Measurements from ENCODE around the gene GIT2. TPM values are rescaled to one million over a fixed set of nuclear protein-coding genes. Genes with fewer than 3 reads are reported as not detected.

The GIT2 gene
- total and polyA plus RNA-seq, 10 of the 15 experiments (the other 5 are each of a cell fraction or from before 2014, with no cell fraction given): 9.1 to 49.9 (median 43.9) TPM

DNA sequence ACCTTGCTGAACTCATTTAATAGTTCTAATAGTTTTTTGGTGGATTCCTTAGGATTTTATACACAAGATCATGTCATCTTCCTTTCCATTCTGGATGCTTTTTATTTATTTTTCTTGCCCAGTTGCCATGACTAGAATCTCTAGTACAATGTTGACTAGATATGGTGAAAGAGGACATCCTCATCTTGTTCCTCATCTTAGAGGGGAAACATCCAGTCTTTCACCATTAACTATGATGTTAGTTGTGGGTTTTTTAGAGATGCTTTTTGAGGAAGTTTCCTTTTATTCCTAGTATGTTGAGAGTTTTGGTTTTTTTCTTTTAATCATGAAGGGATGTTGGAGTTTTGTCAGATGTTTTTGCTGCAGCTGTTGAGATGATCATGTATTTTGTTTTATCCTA is 11.7 kb upstream of the GIT2 start (continued):
- TF ChIP-seq, protein P1, sequence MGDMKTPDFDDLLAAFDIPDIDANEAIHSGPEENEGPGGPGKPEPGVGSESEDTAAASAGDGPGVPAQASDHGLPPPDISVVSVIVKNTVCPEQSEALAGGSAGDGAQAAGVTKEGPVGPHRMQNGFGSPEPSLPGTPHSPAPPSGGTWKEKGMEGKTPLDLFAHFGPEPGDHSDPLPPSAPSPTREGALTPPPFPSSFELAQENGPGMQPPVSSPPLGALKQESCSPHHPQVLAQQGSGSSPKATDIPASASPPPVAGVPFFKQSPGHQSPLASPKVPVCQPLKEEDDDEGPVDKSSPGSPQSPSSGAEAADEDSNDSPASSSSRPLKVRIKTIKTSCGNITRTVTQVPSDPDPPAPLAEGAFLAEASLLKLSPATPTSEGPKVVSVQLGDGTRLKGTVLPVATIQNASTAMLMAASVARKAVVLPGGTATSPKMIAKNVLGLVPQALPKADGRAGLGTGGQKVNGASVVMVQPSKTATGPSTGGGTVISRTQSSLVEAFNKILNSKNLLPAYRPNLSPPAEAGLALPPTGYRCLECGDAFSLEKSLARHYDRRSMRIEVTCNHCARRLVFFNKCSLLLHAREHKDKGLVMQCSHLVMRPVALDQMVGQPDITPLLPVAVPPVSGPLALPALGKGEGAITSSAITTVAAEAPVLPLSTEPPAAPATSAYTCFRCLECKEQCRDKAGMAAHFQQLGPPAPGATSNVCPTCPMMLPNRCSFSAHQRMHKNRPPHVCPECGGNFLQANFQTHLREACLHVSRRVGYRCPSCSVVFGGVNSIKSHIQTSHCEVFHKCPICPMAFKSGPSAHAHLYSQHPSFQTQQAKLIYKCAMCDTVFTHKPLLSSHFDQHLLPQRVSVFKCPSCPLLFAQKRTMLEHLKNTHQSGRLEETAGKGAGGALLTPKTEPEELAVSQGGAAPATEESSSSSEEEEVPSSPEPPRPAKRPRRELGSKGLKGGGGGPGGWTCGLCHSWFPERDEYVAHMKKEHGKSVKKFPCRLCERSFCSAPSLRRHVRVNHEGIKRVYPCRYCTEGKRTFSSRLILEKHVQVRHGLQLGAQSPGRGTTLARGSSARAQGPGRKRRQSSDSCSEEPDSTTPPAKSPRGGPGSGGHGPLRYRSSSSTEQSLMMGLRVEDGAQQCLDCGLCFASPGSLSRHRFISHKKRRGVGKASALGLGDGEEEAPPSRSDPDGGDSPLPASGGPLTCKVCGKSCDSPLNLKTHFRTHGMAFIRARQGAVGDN (IDR thresholded peaks at IDR 0.05): no peak
- no peak for TF ChIP-seq LARP7 (IDR thresholded peaks at IDR 0.05)
- TF ChIP-seq IKZF2 (IDR thresholded peaks at IDR 0.05): no peak
- TF ChIP-seq SREBF1 (IDR thresholded peaks at IDR 0.05; ENCODE audit: low read length): no peak
- TF ChIP-seq, protein P2, sequence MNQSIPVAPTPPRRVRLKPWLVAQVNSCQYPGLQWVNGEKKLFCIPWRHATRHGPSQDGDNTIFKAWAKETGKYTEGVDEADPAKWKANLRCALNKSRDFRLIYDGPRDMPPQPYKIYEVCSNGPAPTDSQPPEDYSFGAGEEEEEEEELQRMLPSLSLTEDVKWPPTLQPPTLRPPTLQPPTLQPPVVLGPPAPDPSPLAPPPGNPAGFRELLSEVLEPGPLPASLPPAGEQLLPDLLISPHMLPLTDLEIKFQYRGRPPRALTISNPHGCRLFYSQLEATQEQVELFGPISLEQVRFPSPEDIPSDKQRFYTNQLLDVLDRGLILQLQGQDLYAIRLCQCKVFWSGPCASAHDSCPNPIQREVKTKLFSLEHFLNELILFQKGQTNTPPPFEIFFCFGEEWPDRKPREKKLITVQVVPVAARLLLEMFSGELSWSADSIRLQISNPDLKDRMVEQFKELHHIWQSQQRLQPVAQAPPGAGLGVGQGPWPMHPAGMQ (IDR thresholded peaks at IDR 0.05; ENCODE audit: borderline replicate concordance): no peak
- TF ChIP-seq ZNF384 (IDR thresholded peaks at IDR 0.05; ENCODE audit: borderline replicate concordance, low read depth, low read length): no peak
- no peak for TF ChIP-seq SPI1 (IDR thresholded peaks at IDR 0.05; ENCODE audit: borderline replicate concordance, insufficient read depth, low read depth, low read length)

DNA sequence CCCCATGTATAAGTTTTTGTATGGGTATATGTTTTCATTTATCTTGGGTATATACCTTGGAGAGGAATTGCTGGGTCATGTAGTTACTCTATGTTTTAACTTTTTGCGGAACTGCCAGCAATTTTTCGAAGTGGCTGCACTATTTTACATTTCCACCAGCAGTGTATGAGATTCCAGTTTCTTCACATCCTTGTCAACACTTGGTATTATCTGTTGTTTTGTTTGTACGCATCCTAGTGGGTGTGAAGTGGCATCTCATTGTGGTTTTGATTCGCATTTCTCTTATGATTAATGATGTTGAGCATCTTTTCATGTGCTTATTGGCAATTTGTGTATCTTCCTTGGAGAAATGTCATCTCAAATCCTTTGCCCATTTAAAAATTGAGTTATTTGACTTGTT is 9.9 kb upstream of the GIT2 start:
- intact Hi-C loops (cut with micrococcal nuclease; ENCODE audit: unreplicated experiment): no loop called here
- in situ Hi-C loops (cut with MboI): no loop called here

More for the DNA sequence above, 9.9 kb upstream of the GIT2 start:
- peaks cover 66% of the 10 kb centered on the region for H3K79me2 ChIP-seq (ENCODE audit: control insufficient read depth, insufficient read depth, low read length)
- RAD21 ChIA-PET (ENCODE audit: unreplicated experiment): no interaction called here
- no peak overlapping the region for H2AFZ ChIP-seq (ENCODE audit: control insufficient read depth, low read depth, low read length)
- ATAC-seq (no peak), FAIRE-seq (no peak), DNase-seq (ENCODE audit: low read depth, low spot score) (no peak)
- H3K27ac ChIP-seq (ENCODE audit: control insufficient read depth, insufficient read depth): peak overlapping the region; percentile 38; the same call in 1 of the 2 replicates
- no peaks in the 10 kb centered on the region for H4K20me1 ChIP-seq (ENCODE audit: control insufficient read depth, insufficient read depth)
- H3K36me3 ChIP-seq (ENCODE audit: control insufficient read depth in 2 of 2, insufficient read depth in 2 of 2, low read length in 1 of 2): peaks cover 0 to 5% of the 10 kb centered on the region in 2 experiments; a peak in 1 of 4 replicates
- H3K4me2 ChIP-seq (ENCODE audit: control insufficient read depth, insufficient read depth): peak overlapping the region; percentile 82
- CTCF ChIA-PET: no interaction called here
- TF ChIP-seq ZNF217 (IDR thresholded peaks at IDR 0.05) (no peak), RUNX3 (IDR thresholded peaks at IDR 0.05; ENCODE audit: low read length) (0 out of 2 replicates have a peak, but pooled peaks have one; percentile 3)
- no peaks in the 10 kb centered on the region; the same call in 2 of the 3 replicates for H3K9me3 ChIP-seq (replicated peaks; ENCODE audit: control insufficient read depth, insufficient read depth, low read length)
- H3K4me1 ChIP-seq (ENCODE audit: control insufficient read depth, insufficient read depth, low read length): peaks cover 56% of the 10 kb centered on the region
- H3K4me3 ChIP-seq: peak overlapping the region; percentile 65
- BruUV-seq (replicated peaks): no TSS peak
- POLR2A ChIA-PET: no interaction called here
- SMC1A ChIA-PET (ENCODE audit: uncharacterized antibody, unreplicated experiment): no interaction called here
- no peaks in the 10 kb centered on the region for H3K27me3 ChIP-seq (replicated peaks in 1 of 2; ENCODE audit: control insufficient read depth in 2 of 2, insufficient read depth in 2 of 2, low read length in 1 of 2)
- no peak overlapping the region for H3K9ac ChIP-seq (ENCODE audit: control insufficient read depth, insufficient read depth, low read length)
- WGBS (ENCODE audit: insufficient coverage, insufficient replicate concordance, low lambda C conversion rate, missing lambda C conversion rate): 88% methylated on average over 4 of the region's 4 CpGs
